ENCODE results near the gene OR2L8.

Gene OR2L8

DNA sequence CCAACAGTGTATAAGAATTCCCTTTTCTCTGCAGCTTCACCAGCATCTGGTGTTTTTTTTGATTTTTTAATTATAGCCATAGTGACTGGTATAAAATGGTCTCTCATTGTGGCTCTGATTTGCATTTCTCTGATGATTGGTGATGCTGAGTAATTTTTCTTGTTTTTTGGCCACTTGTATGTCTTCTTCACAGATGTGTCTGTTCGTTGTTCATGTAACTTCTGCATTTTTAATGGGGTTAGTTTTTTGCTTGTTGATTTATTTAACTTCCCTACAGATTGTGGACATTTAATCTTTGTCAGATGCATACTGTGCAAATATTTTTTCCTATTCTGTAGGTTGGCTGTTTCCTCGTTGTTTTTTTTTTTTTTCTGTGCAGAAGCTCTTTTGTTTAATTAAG, 44.3 kb downstream of the OR2L8 start:
- no peak for DNase-seq

DNA sequence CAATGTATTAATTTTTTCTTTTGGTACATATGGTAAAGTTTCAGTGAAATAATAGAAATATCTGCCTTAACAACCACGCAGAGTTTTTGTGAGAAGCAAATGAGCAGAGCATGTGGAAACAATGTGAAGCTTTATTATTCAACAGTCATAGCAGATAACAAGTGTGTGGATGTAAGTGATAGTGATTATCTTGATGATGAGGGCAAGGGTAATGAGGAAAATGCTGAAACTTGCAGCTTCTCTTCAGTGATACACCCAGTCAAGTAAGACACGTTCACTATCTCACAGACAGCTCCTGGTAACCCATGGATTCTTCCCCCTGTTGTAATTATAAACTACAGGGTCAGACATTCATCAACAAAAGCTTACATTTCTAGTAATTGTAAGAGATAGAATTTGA, 50.2 kb downstream of the OR2L8 start:
- no peak for DNase-seq

Data from stimulated activated CD8-positive, alpha-beta memory T cell treated with anti-CD3 and anti-CD28 coated beads, Interleukin-4, amount 100 ng/mL, for 48 hours (primary cell).